AG04449 (cell line): ENCODE results near the gene P2RY13.

Experiments
- CTCF ChIA-PET: fragments of 350-600 bp; formaldehyde crosslinking; extraction: SDS; loops from one replicate; lab custom pipeline; 2021; ENCODE audit warnings: antibody characterized with exemption; lab: Yijun Ruan, JAX
- POLR2A ChIA-PET: fragments of 400-600, 350-600 bp; formaldehyde crosslinking; extraction: SDS; loops from one replicate; lab custom pipeline; 2020; ENCODE audit warnings: antibody characterized with exemption, inconsistent platforms; lab: Yijun Ruan, JAX
- DNase-seq: peaks from one replicate; pipeline ENCODE4 v3.0.0-alpha.2; 2010; ENCODE audit warnings: low read depth, low spot score
- H3K4me3 ChIP-seq: 2 replicates; pipeline ENCODE4 v1.5.1; 2011; ENCODE audit warnings: low read depth, mild to moderate bottlenecking, control low read depth, low read length
- CTCF ChIP-seq: IDR thresholded peaks from one replicate; pipeline ENCODE4 v1.5.1; 2011; ENCODE audit warnings: mild to moderate bottlenecking, moderate library complexity, low read length, control low read depth, inconsistent platforms; ENCODE audit not compliant: insufficient read depth; ENCODE audit errors: missing control alignments

The P2RY13 gene

GRCh38 chr3:151285940-151286339, 43.4 kb downstream of the P2RY13 start:
- ChIA-PET POLR2A (no interaction called here), CTCF (interaction anchor here (0.9 to 6.6 kb wide), 10 partner anchors 10 to 633 kb away, joined by 3 to 90 read pairs (median 6); no protein-coding TSS in a partner anchor)
- H3K4me3 ChIP-seq: no peak overlapping the region
- DNase-seq: no peak
- TF ChIP-seq CTCF: no peak

DNA sequence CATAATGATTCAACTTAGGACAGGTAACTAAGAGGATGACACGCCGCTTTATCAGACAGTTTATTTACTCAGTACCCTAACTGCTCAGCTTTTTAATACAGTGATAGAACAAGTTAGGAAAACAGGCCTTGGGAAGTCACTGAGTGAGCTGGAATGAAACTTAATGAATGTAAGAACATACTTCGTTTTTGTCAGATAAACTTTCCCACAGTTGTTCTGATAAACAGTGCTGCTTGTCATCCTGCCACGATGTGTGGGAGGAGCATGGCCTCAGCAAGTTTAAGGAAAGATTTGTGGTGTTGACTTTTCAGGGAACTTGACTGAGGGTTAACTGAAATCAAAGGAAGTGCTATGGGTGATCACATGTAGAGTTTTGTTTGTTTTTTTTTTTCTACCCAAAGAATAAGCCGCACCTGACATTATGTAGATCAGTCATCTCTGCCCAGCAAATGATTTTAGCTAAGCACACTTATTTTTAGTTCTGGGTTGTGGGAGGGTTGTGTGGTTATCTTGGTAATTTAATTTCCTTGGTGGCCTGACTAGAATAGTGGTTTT, 45.4 kb downstream of the P2RY13 start:
- no peak overlapping the region for H3K4me3 ChIP-seq
- TF ChIP-seq CTCF: no peak
- ChIA-PET CTCF (interaction anchor here (0.8 to 6.6 kb wide), 9 partner anchors 22 to 555 kb away, joined by 3 to 90 read pairs (median 8); no protein-coding TSS in a partner anchor), POLR2A (no interaction called here)
- DNase-seq: no peak

DNA sequence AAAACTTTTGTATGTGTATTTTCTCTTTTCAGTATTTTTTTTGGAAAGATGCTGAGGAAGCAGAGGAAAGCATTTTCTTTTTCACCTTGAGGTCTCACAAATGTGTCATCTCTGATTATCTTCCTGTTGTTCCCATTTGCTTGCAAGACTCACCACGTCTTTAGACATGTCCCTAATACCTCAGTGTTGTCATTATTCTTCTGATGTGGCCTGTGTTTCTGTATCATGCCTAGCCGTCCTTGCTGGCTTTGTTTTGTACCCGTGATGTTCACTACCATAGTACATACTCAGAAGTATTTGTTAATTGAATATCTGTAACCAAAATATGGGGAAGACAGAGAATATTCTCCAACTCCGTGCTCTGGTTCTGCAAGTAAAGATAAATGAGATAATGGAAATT, 46.0 kb downstream of the P2RY13 start:
- H3K4me3 ChIP-seq: no peak overlapping the region
- ChIA-PET POLR2A (no interaction called here), CTCF (interaction anchor here (1.1 to 9.6 kb wide), 10 partner anchors 9 to 127 kb away, joined by 4 to 310 read pairs (median 30); no protein-coding TSS in a partner anchor)
- TF ChIP-seq CTCF: no peak
- DNase-seq: no peak

DNA sequence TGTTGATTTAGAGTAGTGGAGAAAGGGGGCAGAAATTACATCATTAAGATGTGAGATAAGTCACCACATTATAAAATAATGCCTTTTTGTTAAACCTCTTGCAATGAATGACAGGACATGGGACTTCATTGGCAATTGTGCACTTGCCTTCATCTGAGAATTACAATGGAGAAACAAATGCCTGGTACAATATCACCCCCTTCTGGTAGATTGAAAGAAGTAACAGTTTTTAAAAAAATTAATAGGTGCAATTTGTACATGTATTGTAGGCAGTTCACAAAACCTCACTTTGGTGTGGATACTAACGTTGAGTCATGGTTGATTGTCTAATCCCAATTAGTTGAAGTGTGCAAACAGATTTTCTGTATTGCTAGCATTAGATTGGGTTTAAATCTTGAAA, 46.4 kb downstream of the P2RY13 start:
- POLR2A ChIA-PET: no interaction called here
- CTCF ChIA-PET: interaction anchor here (0.7 to 9.6 kb wide), 31 partner anchors 10 to 634 kb away, joined by 3 to 310 read pairs (median 4); no protein-coding TSS in a partner anchor
- TF ChIP-seq CTCF: peak; percentile 35
- no peak for DNase-seq
- no peak overlapping the region for H3K4me3 ChIP-seq

DNA sequence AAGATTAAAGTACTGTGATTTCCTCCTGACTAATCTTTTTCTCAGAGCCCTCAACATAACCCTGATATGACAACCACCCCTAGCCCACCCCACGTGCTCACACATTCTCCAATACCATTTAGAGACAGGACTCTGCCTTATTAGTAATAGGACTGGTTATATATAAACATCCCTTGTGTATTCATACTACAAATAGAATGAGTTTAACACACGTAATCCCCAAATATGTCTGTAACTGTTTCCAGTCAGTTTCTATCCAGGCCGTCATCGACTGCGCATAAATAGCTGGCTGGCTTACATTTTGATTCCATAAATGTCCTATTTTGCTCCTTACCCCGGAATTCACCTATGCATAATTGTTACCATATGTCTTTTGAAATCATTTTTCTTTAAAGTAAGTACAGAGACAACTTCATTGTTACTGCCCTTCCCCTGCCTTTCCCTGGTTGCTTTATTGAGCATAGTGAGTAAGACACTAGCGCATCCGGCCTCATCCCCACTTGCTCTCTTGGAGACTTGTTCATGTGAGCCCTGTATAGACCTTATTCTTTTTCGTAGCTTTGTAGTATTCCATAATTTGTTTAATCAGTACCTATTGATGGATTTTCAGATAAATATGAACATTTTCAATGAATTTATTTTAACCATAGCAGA, 47.6 kb downstream of the P2RY13 start:
- no peak for TF ChIP-seq CTCF
- DNase-seq: no peak
- ChIA-PET POLR2A (no interaction called here), CTCF (interaction anchor here (0.8 to 9.6 kb wide), 30 partner anchors 10 to 635 kb away, joined by 3 to 310 read pairs (median 4); no protein-coding TSS in a partner anchor)
- no peak overlapping the region for H3K4me3 ChIP-seq

DNA sequence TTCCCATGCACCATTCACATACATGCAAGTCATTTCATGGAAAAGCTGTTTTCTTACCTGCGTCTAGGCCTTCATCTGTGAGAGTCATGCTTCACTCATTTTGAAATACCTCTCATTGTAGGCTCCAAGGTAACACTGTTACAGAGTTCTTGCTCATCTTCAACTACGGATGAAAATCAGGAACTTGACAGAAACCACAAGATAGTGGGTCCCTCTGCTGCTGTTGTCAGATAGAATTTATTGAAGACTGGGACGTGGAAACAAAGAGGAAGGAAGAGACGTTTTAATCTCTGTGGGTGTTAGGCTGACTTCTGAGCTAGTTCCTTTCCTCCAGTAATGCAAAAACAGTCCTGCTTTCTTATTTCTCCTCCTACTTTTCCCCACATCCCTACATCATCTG, 51.1 kb downstream of the P2RY13 start, which contains the start of gene P2RY14:
Gene P2RY14 (minus strand): TSS at position 313 of the 400 bp plus-strand sequence. CDS start 64,226 bp downstream, outside the sequence.
- no peak within 1 kb of the TSS for H3K4me3 ChIP-seq
- no peak for TF ChIP-seq CTCF
- DNase-seq: no peak
- POLR2A ChIA-PET: interaction anchor here (0.5 kb wide), 1 partner anchor 191 kb away, joined by 3 read pairs; no protein-coding TSS in a partner anchor
- CTCF ChIA-PET: interaction anchor here (0.7 to 9.6 kb wide), 9 partner anchors 11 to 641 kb away, joined by 3 to 310 read pairs (median 3); no protein-coding TSS in a partner anchor
